Measurements from ENCODE around the gene ACD.

DNA sequence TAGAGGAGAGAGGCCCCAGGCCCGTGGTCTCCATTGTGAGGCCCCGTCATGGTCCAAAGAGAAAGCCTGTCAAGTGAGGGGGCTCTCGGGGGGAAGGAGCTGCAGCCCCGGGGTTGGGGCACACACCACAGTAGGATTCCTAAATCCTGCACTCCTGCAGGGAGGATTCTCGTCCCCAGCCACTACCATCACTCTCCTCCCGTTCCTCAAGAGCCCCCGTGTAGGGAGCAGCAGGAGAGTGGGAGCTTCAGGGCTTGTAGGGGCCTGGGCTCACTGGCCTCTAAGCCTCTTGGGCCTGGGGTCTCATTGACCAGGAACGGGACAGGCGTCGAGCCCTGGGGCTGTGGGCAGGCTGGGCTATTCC, 7.4 kb upstream of the ACD start:
- TF ChIP-seq CTCF (IDR thresholded peaks at IDR 0.05; ENCODE audit: low read length) (no peak), EZH2 (IDR thresholded peaks at IDR 0.05; ENCODE audit: borderline replicate concordance, low read length) (no peak)
